Measurements from ENCODE around the gene STUM.

- TF ChIP-seq POLR2A (IDR thresholded peaks at IDR 0.05; ENCODE audit: low read length) (no peak), GATA1 (IDR thresholded peaks at IDR 0.05; ENCODE audit: low read depth, low read length) (no peak)
Measured at GRCh38 chr1:226558036-226558650, 9.6 kb downstream of the STUM start.

Data from erythroblast (primary cell).